GM20000 (cell line): ENCODE data around the gene TBX3.

ENCODE experiments used
- DNase-seq: peaks from one replicate; pipeline ENCODE4 v3.0.0; 2012; ENCODE audit warnings: low spot score
- CTCF ChIP-seq: IDR thresholded peaks from 2 replicates; pipeline ENCODE4 v1.5.1; 2012; ENCODE audit warnings: mild to moderate bottlenecking, control low read depth; ENCODE audit errors: extremely low read depth, missing control alignments

The TBX3 gene

DNA sequence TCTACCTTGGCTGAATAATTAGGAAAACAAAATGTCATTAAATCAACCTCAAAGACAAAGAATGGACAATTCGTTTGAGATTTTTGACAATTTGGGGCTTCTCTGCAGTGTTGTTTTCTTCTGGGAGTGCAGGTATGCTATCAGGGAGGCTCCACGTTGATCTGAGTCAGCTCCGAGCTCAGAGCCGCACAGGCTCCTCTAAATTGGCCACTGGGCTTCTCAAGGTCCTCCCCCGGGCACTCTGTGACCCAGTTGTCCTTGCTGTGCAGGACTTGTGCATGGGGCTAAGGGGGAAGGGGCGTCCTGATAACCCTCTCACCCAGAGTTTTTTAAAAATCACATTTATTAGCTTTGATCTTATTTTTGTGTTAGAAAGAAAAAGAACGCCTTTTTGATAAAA is 52.7 kb downstream of the TBX3 start:
- no peak for DNase-seq
- no peak for TF ChIP-seq CTCF

- TF ChIP-seq CTCF: no peak
- DNase-seq: no peak
These were observed 55.8 kb downstream of the TBX3 start for GRCh38 chr12:114628199-114628598.

GRCh38 chr12:114627393-114627792 is 56.6 kb downstream of the TBX3 start:
- TF ChIP-seq CTCF: no peak
- DNase-seq: no peak

- DNase-seq: peak; percentile 52
- peak; percentile 73 for TF ChIP-seq CTCF
These were observed 58.6 kb downstream of the TBX3 start for GRCh38 chr12:114625294-114625851.

DNA sequence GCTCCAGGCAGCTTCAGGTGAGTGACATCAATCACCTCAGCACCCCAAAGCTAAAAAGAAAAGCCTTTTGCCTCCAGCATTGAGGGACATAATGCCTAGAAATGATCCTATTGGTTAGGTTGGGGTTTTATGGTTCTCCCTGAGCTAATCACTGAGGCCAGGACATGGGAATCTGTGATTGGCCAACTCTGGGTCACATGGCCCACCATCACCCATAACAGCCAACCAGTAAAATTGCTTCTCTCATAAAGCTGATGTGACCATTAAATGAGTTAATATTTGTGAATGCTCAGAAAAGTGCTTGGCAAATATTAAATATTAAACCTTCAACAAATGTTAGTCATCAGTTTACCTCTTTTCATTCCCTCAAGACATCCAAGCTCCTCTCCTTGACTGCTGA is 60.2 kb downstream of the TBX3 start:
- TF ChIP-seq CTCF: no peak
- no peak for DNase-seq
